Omental fat pad (tissue), 4 donors: ENCODE data around the gene RPS23. TPM values are rescaled to one million over a fixed set of nuclear protein-coding genes. Genes with fewer than 3 reads are reported as not detected.

Source experiments
- ATAC-seq: fragments of 150-250 bp; one replicate; pipeline ENCODE4 v1.9.1; 2016; ENCODE audit warnings: mild to moderate bottlenecking, moderate library complexity; ENCODE audit not compliant: low FRiP score
- DNase-seq: peaks from one replicate; pipeline ENCODE4 v3.0.0-alpha.2; 2019; ENCODE audit warnings: low spot score
- CTCF ChIP-seq, 3 donors: fragments of 450-650 bp; IDR thresholded peaks; one replicate each; pipeline ENCODE4 v1.5.1; 2016 to 2017; ENCODE audit warnings: antibody characterized with exemption in 3 of 3, mild to moderate bottlenecking in 3 of 3, moderate library complexity in 2 of 3
- total RNA-seq, 4 donors: library from RNA; depleted of rRNA; stranded (reverse); fragments of >200 nt; gene quantifications; one replicate each; pipeline ENCODE4 v1.1.0, GENCODE V29; 2016

RPS23 gene
- 1,000 to 10,000 TPM; 2,401 to 4,131 (median 3,282) TPM for total RNA-seq

GRCh38 chr5:82277987-82278710 is at the start of gene RPS23:
Gene RPS23, minus strand, starts transcription at chr5:82278354. Its CDS starts 31 bp downstream, at chr5:82278323.
- TF ChIP-seq CTCF (IDR thresholded peaks at IDR 0.05): no peak
- peak; percentile 94 for ATAC-seq
- peak; percentile 58 for DNase-seq

- ATAC-seq: no peak
- no peak for TF ChIP-seq CTCF (IDR thresholded peaks at IDR 0.05)
- no peak for DNase-seq
These were observed 49.8 kb upstream of the RPS23 start for GRCh38 chr5:82327941-82328340.

GRCh38 chr5:82325996-82326395 is 47.8 kb upstream of the RPS23 start:
- TF ChIP-seq CTCF (IDR thresholded peaks at IDR 0.05): no peak
- no peak for ATAC-seq
- DNase-seq: no peak

GRCh38 chr5:82325155-82325554 is 47.0 kb upstream of the RPS23 start:
- DNase-seq (no peak), ATAC-seq (no peak)
- TF ChIP-seq CTCF (IDR thresholded peaks at IDR 0.05): no peak

GRCh38 chr5:82320966-82321365 is 42.8 kb upstream of the RPS23 start:
- no peak for TF ChIP-seq CTCF (IDR thresholded peaks at IDR 0.05)
- DNase-seq (no peak), ATAC-seq (no peak)

- ATAC-seq (no peak), DNase-seq (no peak)
- no peak for TF ChIP-seq CTCF (IDR thresholded peaks at IDR 0.05)
These were observed 41.7 kb upstream of the RPS23 start for GRCh38 chr5:82319651-82320376.

- TF ChIP-seq CTCF (IDR thresholded peaks at IDR 0.05): no peak
- ATAC-seq: no peak
- no peak for DNase-seq
These were observed 41.0 kb upstream of the RPS23 start for GRCh38 chr5:82319192-82319591.
